ENCODE measurements around the gene PCSK5. TPM values are rescaled to one million over a fixed set of nuclear protein-coding genes. Genes with fewer than 3 reads are reported as not detected.
"Not testable (repeated sequence)": the region's sequence is repeated elsewhere in the genome, so short reads cannot be mapped to it uniquely, and the experiment has no call there.

Gene PCSK5
- total RNA-seq, 2 donors from 2014 or later: 2.4 to 32.2 TPM

- Histone ChIP-seq H3K4me1 (replicated peaks) (no peaks in the 10 kb centered on the region), H3K36me3 (no peaks in the 10 kb centered on the region), H3K9me3 (no peaks in the 10 kb centered on the region), H3K27me3 (replicated peaks; ENCODE audit: insufficient read depth) (no peaks in the 10 kb centered on the region), H3K27ac (no peak overlapping the region), H3K4me3 (no peak overlapping the region)
- TF ChIP-seq CTCF (IDR thresholded peaks at IDR 0.05): peak; percentile 40 to 84 (median 74)
- no peak for TF ChIP-seq POLR2AphosphoS5 (IDR thresholded peaks at IDR 0.05)
- WGBS: 26% methylated on average over 3 of the region's 3 CpGs
- intact Hi-C loops (cut with DNase I): loop anchor here (5.0 to 10.0 kb wide), 3 partner anchors 438 to 1036 kb away; no protein-coding TSS in a partner anchor
- no peak for DNase-seq (ENCODE audit: low spot score)
Observed at GRCh38 chr9:76302947-76303550, 412.6 kb downstream of the PCSK5 start.

- intact Hi-C loops (cut with DNase I): loop anchor here (10.0 kb wide), 2 partner anchors 442 to 972 kb away; no protein-coding TSS in a partner anchor
- H3K9me3 ChIP-seq: not testable (repeated sequence)
- 39% methylated on average over 6 of the region's 7 CpGs for WGBS
Observed at GRCh38 chr9:76307047-76307446, 416.6 kb downstream of the PCSK5 start.

GRCh38 chr9:76310577-76310976 lies 420.1 kb downstream of the PCSK5 start:
- intact Hi-C loops (cut with DNase I): no loop called here
- Histone ChIP-seq H3K27me3 (replicated peaks; ENCODE audit: insufficient read depth) (no peaks in the 10 kb centered on the region), H3K27ac (no peak overlapping the region), H3K9me3 (no peaks in the 10 kb centered on the region), H3K36me3 (no peaks in the 10 kb centered on the region), H3K4me1 (replicated peaks) (no peaks in the 10 kb centered on the region), H3K4me3 (no peak overlapping the region)
- no peak for TF ChIP-seq POLR2A (IDR thresholded peaks at IDR 0.05)
- no peak for TF ChIP-seq CTCF (IDR thresholded peaks at IDR 0.05)
- TF ChIP-seq POLR2AphosphoS5 (IDR thresholded peaks at IDR 0.05): no peak
- 93% methylated on average over 7 of the region's 7 CpGs for whole genome bisulfite sequencing
- no peak for DNase-seq (ENCODE audit: low spot score)

More at GRCh38 chr9:76307047-76307446, 416.6 kb downstream of the PCSK5 start:
- not testable (repeated sequence) for H3K4me1 ChIP-seq (replicated peaks); H3K4me3 ChIP-seq; H3K27me3 ChIP-seq (replicated peaks; ENCODE audit: insufficient read depth); H3K36me3 ChIP-seq; DNase-seq (ENCODE audit: low spot score); H3K27ac ChIP-seq

- no peak for TF ChIP-seq CTCF (IDR thresholded peaks at IDR 0.05)
- TF ChIP-seq POLR2A (IDR thresholded peaks at IDR 0.05): no peak
- no peak for TF ChIP-seq POLR2AphosphoS5 (IDR thresholded peaks at IDR 0.05)
- Histone ChIP-seq H3K4me3 (no peak overlapping the region), H3K36me3 (no peaks in the 10 kb centered on the region), H3K9me3 (no peaks in the 10 kb centered on the region), H3K27ac (no peak overlapping the region), H3K4me1 (replicated peaks) (no peaks in the 10 kb centered on the region), H3K27me3 (replicated peaks; ENCODE audit: insufficient read depth) (no peaks in the 10 kb centered on the region)
- WGBS: 91% methylated on average over 5 of the region's 5 CpGs
- DNase-seq (ENCODE audit: low spot score): no peak
- intact Hi-C loops (cut with DNase I): no loop called here
Observed at GRCh38 chr9:76310991-76311390, 420.5 kb downstream of the PCSK5 start.

- WGBS: 76% methylated on average over 5 of the region's 5 CpGs
- TF ChIP-seq POLR2A (IDR thresholded peaks at IDR 0.05) (no peak), CTCF (IDR thresholded peaks at IDR 0.05) (no peak), POLR2AphosphoS5 (IDR thresholded peaks at IDR 0.05) (no peak)
Observed at GRCh38 chr9:76311537-76311936, 421.1 kb downstream of the PCSK5 start.

More at GRCh38 chr9:76311537-76311936, 421.1 kb downstream of the PCSK5 start:
- Histone ChIP-seq H3K27ac (no peak overlapping the region), H3K4me3 (no peak overlapping the region), H3K27me3 (replicated peaks; ENCODE audit: insufficient read depth) (no peaks in the 10 kb centered on the region), H3K4me1 (replicated peaks) (no peaks in the 10 kb centered on the region), H3K9me3 (no peaks in the 10 kb centered on the region), H3K36me3 (no peaks in the 10 kb centered on the region)
- intact Hi-C loops (cut with DNase I): no loop called here
- no peak for DNase-seq (ENCODE audit: low spot score)

Measured in prostate gland (tissue), 2 donors.